Measurements from ENCODE around the gene RAP1A.

DNA sequence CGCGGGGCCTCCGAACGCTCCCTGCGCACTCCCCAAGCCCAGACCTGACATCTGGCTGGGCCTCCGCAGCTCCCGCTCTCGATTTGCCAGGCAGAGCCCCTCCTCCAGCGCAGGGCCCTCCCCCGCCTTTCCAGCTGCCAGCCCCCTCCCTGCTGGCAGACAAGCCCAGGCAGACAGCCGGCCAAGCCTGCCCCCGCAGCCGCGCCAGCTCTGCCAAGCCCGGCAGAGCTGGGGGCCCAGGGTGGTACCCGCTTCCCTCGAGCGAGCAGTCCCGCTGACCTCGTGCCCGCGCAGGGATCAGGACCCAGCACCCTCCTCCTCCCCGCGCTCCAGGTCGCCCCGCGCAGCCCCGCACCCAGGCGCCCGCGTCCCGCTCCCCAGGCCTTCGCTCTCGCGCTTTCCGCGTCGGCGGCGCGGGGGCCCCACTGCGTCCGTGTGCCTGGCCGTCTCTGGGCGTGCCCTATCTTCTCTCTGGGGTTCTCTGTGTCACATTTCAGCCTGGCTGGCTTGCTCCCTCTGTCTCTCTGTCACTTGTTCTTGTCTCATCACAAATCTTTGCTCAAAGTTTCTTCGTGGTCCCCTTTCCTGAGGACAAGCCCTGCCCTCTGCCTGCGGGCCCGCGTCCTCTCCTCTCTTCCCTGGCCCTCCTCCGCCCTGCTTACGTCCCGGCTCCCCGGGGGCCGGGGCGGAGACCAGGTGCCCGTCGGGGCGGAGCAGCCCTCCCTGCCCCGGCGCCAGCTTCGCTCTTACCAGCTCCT lies 119.0 kb downstream of the RAP1A start:
- TF ChIP-seq, protein P1, sequence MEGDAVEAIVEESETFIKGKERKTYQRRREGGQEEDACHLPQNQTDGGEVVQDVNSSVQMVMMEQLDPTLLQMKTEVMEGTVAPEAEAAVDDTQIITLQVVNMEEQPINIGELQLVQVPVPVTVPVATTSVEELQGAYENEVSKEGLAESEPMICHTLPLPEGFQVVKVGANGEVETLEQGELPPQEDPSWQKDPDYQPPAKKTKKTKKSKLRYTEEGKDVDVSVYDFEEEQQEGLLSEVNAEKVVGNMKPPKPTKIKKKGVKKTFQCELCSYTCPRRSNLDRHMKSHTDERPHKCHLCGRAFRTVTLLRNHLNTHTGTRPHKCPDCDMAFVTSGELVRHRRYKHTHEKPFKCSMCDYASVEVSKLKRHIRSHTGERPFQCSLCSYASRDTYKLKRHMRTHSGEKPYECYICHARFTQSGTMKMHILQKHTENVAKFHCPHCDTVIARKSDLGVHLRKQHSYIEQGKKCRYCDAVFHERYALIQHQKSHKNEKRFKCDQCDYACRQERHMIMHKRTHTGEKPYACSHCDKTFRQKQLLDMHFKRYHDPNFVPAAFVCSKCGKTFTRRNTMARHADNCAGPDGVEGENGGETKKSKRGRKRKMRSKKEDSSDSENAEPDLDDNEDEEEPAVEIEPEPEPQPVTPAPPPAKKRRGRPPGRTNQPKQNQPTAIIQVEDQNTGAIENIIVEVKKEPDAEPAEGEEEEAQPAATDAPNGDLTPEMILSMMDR (IDR thresholded peaks at IDR 0.05) = peak in 4 of 12 donors; percentile 21 to 42 (median 34)
- peak in 1 of 2 donors; percentile 67 for TF ChIP-seq POLR2A (IDR thresholded peaks at IDR 0.05)
